HepG2 (cell line): ENCODE results near the gene TAF1C. TPM values are rescaled to one million over a fixed set of nuclear protein-coding genes. Genes with fewer than 3 reads are reported as not detected.
A peak's percentile ranks its signal among the peaks of the same experiment; 100 is the strongest.

Source experiments
- AGO1 ChIP-seq: fragments of 200-400 bp; formaldehyde crosslinking; IDR thresholded peaks from 2 replicates; pipeline ENCODE4 v1.6.1; 2017; ENCODE audit warnings: mild to moderate bottlenecking, low read depth, low read length, moderate library complexity; ENCODE audit not compliant: poor library complexity, severe bottlenecking
- BCLAF1 ChIP-seq: fragments of 450-650 bp; IDR thresholded peaks from 2 replicates; pipeline ENCODE4 v1.6.1; 2017; ENCODE audit warnings: mild to moderate bottlenecking
- ELF1 ChIP-seq: sonication (generic); formaldehyde crosslinking; IDR thresholded peaks from 2 replicates; pipeline ENCODE4 v1.4.0; 2020; ENCODE audit warnings: missing genetic modification reagents
- ELF4 ChIP-seq: sonication (generic); formaldehyde crosslinking; IDR thresholded peaks from 2 replicates; pipeline ENCODE4 v1.5.0; 2020; ENCODE audit warnings: missing genetic modification reagents, mild to moderate bottlenecking, moderate library complexity, borderline replicate concordance
- MAFG ChIP-seq: sonication (generic); formaldehyde crosslinking; IDR thresholded peaks from 2 replicates; pipeline ENCODE4 v1.5.1; 2020; ENCODE audit warnings: mild to moderate bottlenecking, missing genetic modification reagents
- NCOA2 ChIP-seq: sonication (generic); formaldehyde crosslinking; IDR thresholded peaks from 2 replicates; pipeline ENCODE4 v1.8.0; 2022; ENCODE audit warnings: inconsistent platforms
- NFIB ChIP-seq: sonication (generic); formaldehyde crosslinking; IDR thresholded peaks from 2 replicates; pipeline ENCODE4 v1.9.0; 2021; ENCODE audit warnings: missing genetic modification reagents, mild to moderate bottlenecking, borderline replicate concordance
- SMYD3 ChIP-seq: sonication (generic); formaldehyde crosslinking; IDR thresholded peaks from 2 replicates; pipeline ENCODE4 v1.8.1; 2023; ENCODE audit warnings: mild to moderate bottlenecking, missing genetic modification reagents
- TAF1 ChIP-seq: sonication (generic); formaldehyde crosslinking; IDR thresholded peaks from 2 replicates; pipeline ENCODE4 v1.4.0; 2020; ENCODE audit warnings: missing genetic modification reagents
- TCF12 ChIP-seq, 2 experiments: fragments of 450-650 bp in 1 of 2; sonication (generic) in 1 of 2; formaldehyde crosslinking in 1 of 2; IDR thresholded peaks; 2 replicates each; pipeline versions ENCODE4 v1.6.1 to v1.8.0; 2017 to 2022; ENCODE audit warnings: antibody characterized with exemption in 1 of 2, mild to moderate bottlenecking in 1 of 2, missing genetic modification reagents in 1 of 2, moderate library complexity in 1 of 2
- TRAFD1 ChIP-seq: sonication (generic); formaldehyde crosslinking; IDR thresholded peaks from 2 replicates; pipeline ENCODE4 v1.5.1; 2020; ENCODE audit warnings: missing genetic modification reagents, mild to moderate bottlenecking, borderline replicate concordance
- WIZ ChIP-seq: sonication (generic); formaldehyde crosslinking; IDR thresholded peaks from 2 replicates; pipeline ENCODE4 v1.5.1; 2020; ENCODE audit warnings: mild to moderate bottlenecking, missing genetic modification reagents
- ZBTB25 ChIP-seq: IDR thresholded peaks from 2 replicates; pipeline ENCODE4 v1.6.1; 2018; ENCODE audit warnings: missing genetic modification reagents
- ZBTB33 ChIP-seq: sonication (generic); formaldehyde crosslinking; IDR thresholded peaks from 2 replicates; pipeline ENCODE4 v1.4.0; 2020; ENCODE audit warnings: missing genetic modification reagents
- ZNF225 ChIP-seq: sonication (generic); formaldehyde crosslinking; IDR thresholded peaks from 2 replicates; pipeline ENCODE4 v1.4.0; 2020; ENCODE audit warnings: mild to moderate bottlenecking, missing genetic modification reagents
- ZNF260 ChIP-seq: sonication (generic); formaldehyde crosslinking; IDR thresholded peaks from 2 replicates; pipeline ENCODE4 v1.4.0; 2020; ENCODE audit warnings: missing genetic modification reagents, low read depth, mild to moderate bottlenecking, borderline replicate concordance
- ZNF276 ChIP-seq: sonication (generic); formaldehyde crosslinking; IDR thresholded peaks from 2 replicates; pipeline ENCODE4 v1.4.0; 2020; ENCODE audit warnings: mild to moderate bottlenecking, low read depth, missing genetic modification reagents
- ZNF296 ChIP-seq: sonication (generic); formaldehyde crosslinking; conservative IDR thresholded peaks from 2 replicates; pipeline ENCODE4 v1.5.0; 2020; ENCODE audit warnings: mild to moderate bottlenecking, missing genetic modification reagents
- ZSCAN29 ChIP-seq: sonication (generic); formaldehyde crosslinking; conservative IDR thresholded peaks from 2 replicates; pipeline ENCODE4 v1.4.0; 2020; ENCODE audit warnings: mild to moderate bottlenecking, missing genetic modification reagents
- polyA plus RNA-seq, 8 experiments: library from polyadenylated mRNA; depleted of rRNA in 3 of 8; stranded (reverse) in 7 of 8; unstranded in 1 of 8; fragments of >200 nt; fragmentation: Illumina TruSeq in 4 of 8; extraction: Trizol in 4 of 8; gene quantifications; 2 replicates each; pipeline versions ENCODE4 v1.2.1 to v1.2.3, GENCODE V29; 2011 to 2016; ENCODE audit warnings: low read depth in 4 of 8, missing spikeins in 1 of 8, mixed read lengths in 1 of 8; ENCODE audit not compliant: insufficient read depth in 1 of 8
- total RNA-seq, 5 experiments: library from RNA; depleted of rRNA; stranded (reverse); fragments of >200 nt; fragmentation: Illumina TruSeq; extraction: Trizol; gene quantifications; 2 replicates each; pipeline ENCODE4 v1.2.3, GENCODE V29; 2016; ENCODE audit warnings: low read depth in 1 of 5

The TAF1C gene
- total and polyA plus RNA-seq, 2 of the 13 experiments (the other 11 are each of a cell fraction or from before 2014, with no cell fraction given) = 15.6 to 20.8 TPM

- TF ChIP-seq TCF12 (IDR thresholded peaks at IDR 0.05) = no peak
- no peak for TF ChIP-seq TCF12 (CRISPR knock-in tag; IDR thresholded peaks at IDR 0.05)
- TF ChIP-seq ZBTB33 (CRISPR knock-in tag) = peak; percentile 59; the same call in 1 of the 2 replicates
- TF ChIP-seq TAF1 (CRISPR knock-in tag) = no peak
- TF ChIP-seq NCOA2 (CRISPR knock-in tag) = no peak
- no peak for TF ChIP-seq NFIB
- no peak for TF ChIP-seq BCLAF1
- TF ChIP-seq MAFG (CRISPR knock-in tag) = no peak
- no peak for TF ChIP-seq ZBTB25 (CRISPR knock-in tag)
- no peak for TF ChIP-seq ZNF296 (CRISPR knock-in tag)
- no peak for TF ChIP-seq AGO1
- TF ChIP-seq ZSCAN29 (CRISPR knock-in tag) = 0 out of 2 replicates have a peak, but pooled peaks have one; percentile 40
- TF ChIP-seq WIZ (CRISPR knock-in tag) = no peak
- TF ChIP-seq ZNF225 (CRISPR knock-in tag) = no peak
- TF ChIP-seq ZNF276 (CRISPR knock-in tag) = no peak
- no peak for TF ChIP-seq SMYD3
- no peak for TF ChIP-seq ELF4 (CRISPR knock-in tag)
- no peak for TF ChIP-seq ELF1
- no peak for TF ChIP-seq TRAFD1
- TF ChIP-seq ZNF260 (CRISPR knock-in tag) = no peak
Measured at GRCh38 chr16:84141143-84141670, 45.6 kb downstream of the TAF1C start (continued).
